Neural crest cell (in vitro differentiated cells): ENCODE data around the gene PCBP3. TPM values are rescaled to one million over a fixed set of nuclear protein-coding genes. Genes with fewer than 3 reads are reported as not detected.

Source experiments
- DNase-seq: peaks from one replicate; pipeline ENCODE4 v3.0.0; 2021; ENCODE audit warnings: low read depth, mixed read lengths, low spot score
- H3K27ac Mint-ChIP-seq: one replicate; pipeline ENCODE4 v1.8.0; 2021; ENCODE audit warnings: mild to moderate bottlenecking, mixed read lengths; ENCODE audit not compliant: unreplicated experiment
- H3K27me3 Mint-ChIP-seq: 2 replicates; pipeline ENCODE4 v1.8.0; 2021; ENCODE audit warnings: low read depth, mild to moderate bottlenecking, mixed read lengths
- H3K36me3 Mint-ChIP-seq: 2 replicates; pipeline ENCODE4 v1.8.0; 2021; ENCODE audit warnings: low read depth, mild to moderate bottlenecking, mixed read lengths
- H3K4me1 Mint-ChIP-seq: 2 replicates; pipeline ENCODE4 v1.8.0; 2021; ENCODE audit warnings: mixed read lengths
- H3K4me3 Mint-ChIP-seq: one replicate; pipeline ENCODE4 v1.8.0; 2021; ENCODE audit warnings: mild to moderate bottlenecking, mixed read lengths
- H3K9me3 Mint-ChIP-seq: 2 replicates; pipeline ENCODE4 v1.8.0; 2021; ENCODE audit warnings: mixed read lengths
- total RNA-seq: library from RNA; stranded (reverse); gene quantifications from 2 replicates; pipeline ENCODE4 v1.2.1, GENCODE V29; 2021
- TF ChIP-seq, protein P1 (sequence below): fragments of 200-600 bp; sonication (generic); conservative IDR thresholded peaks from 2 replicates; pipeline ENCODE4 v1.5.0; 2021; ENCODE audit warnings: antibody characterized with exemption, mild to moderate bottlenecking

The PCBP3 gene
- total RNA-seq, 1 donor from 2014 or later: 5.1 TPM

DNA sequence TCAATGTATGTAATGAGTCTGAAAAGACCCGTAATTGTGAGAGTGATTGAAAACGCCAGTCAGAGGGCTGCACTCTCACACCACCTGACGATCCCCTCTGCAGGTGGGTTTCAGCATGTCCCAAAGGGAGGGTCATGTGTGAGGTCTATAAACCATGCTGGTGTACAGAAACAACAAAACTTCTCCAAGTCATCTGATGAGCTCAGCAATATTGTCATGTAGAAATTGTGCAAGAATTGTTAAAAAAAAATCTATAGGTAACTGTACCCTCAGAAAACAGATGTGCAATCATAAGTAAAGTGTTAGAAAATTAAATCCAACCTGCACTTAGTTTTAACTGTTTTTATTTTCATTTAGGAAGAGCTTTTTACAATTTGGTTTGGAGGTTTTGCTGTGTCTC lies 152.5 kb downstream of the PCBP3 start:
- H3K27ac Mint-ChIP-seq: no peak overlapping the region
- H3K9me3 Mint-ChIP-seq: no peaks in the 10 kb centered on the region
- H3K4me3 Mint-ChIP-seq: no peak overlapping the region
- H3K36me3 Mint-ChIP-seq: no peaks in the 10 kb centered on the region
- H3K27me3 Mint-ChIP-seq: no peaks in the 10 kb centered on the region
- no peak for DNase-seq
- TF ChIP-seq, protein P1, sequence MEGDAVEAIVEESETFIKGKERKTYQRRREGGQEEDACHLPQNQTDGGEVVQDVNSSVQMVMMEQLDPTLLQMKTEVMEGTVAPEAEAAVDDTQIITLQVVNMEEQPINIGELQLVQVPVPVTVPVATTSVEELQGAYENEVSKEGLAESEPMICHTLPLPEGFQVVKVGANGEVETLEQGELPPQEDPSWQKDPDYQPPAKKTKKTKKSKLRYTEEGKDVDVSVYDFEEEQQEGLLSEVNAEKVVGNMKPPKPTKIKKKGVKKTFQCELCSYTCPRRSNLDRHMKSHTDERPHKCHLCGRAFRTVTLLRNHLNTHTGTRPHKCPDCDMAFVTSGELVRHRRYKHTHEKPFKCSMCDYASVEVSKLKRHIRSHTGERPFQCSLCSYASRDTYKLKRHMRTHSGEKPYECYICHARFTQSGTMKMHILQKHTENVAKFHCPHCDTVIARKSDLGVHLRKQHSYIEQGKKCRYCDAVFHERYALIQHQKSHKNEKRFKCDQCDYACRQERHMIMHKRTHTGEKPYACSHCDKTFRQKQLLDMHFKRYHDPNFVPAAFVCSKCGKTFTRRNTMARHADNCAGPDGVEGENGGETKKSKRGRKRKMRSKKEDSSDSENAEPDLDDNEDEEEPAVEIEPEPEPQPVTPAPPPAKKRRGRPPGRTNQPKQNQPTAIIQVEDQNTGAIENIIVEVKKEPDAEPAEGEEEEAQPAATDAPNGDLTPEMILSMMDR: no peak
- peaks cover 4% of the 10 kb centered on the region for H3K4me1 Mint-ChIP-seq

DNA sequence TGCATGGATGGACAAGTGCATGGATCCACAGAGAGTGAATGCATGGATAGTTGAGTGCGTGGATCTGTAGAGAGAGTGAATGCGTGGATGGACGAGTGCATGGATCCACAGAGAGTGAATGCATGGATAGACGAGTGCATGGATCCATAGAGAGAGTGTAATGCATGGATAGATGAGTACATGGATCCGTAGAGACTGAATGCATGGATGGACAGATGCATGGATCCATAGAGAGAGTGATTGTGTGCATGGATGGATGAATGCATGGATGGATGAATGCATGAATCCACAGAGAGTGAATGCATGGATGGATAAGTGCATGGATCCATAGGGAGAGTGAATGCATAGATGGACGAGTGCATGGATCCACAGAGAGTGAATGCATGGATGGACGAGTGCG lies 153.8 kb downstream of the PCBP3 start:
- TF ChIP-seq, protein P1: no peak
- H3K27me3 Mint-ChIP-seq: no peaks in the 10 kb centered on the region
- no peaks in the 10 kb centered on the region for H3K9me3 Mint-ChIP-seq

DNA sequence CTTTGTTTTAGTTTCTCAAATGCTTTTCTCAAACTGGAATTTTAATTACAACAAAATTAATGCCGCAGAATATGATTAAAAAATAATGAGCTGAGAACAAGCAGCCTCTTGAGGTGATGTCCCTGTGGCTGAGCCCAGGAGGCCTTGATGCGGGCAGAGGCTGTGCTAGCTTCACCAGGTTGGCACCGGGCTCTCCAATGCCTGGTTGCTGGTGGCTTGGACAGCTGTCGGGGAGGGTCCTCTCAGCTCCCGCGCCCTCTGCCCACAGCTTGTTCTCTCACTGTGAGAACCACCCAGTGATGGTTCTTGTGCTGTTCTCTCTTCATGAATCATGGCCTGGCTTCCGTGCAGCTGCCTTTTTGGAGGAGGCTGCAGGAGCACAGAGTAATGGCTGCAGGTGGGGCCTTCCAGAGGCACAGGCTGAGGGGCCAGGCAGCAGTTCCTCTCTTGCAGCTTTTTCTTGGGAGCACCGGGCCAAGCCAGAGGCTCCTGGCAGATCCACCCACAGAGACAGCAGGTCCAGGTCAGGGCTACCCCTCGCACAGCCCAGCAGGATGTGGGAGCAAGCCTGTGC lies 156.3 kb downstream of the PCBP3 start:
- peaks cover 8% of the 10 kb centered on the region for H3K4me1 Mint-ChIP-seq
- H3K9me3 Mint-ChIP-seq: no peaks in the 10 kb centered on the region
- H3K4me3 Mint-ChIP-seq: no peak overlapping the region
- DNase-seq: no peak
- TF ChIP-seq, protein P1: no peak
- H3K36me3 Mint-ChIP-seq: no peaks in the 10 kb centered on the region
- no peak overlapping the region for H3K27ac Mint-ChIP-seq
- H3K27me3 Mint-ChIP-seq: no peaks in the 10 kb centered on the region

More for the DNA sequence above, 153.8 kb downstream of the PCBP3 start:
- H3K4me3 Mint-ChIP-seq: no peak overlapping the region
- H3K27ac Mint-ChIP-seq: no peak overlapping the region
- no peak for DNase-seq
- no peaks in the 10 kb centered on the region for H3K36me3 Mint-ChIP-seq
- no peaks in the 10 kb centered on the region for H3K4me1 Mint-ChIP-seq

DNA sequence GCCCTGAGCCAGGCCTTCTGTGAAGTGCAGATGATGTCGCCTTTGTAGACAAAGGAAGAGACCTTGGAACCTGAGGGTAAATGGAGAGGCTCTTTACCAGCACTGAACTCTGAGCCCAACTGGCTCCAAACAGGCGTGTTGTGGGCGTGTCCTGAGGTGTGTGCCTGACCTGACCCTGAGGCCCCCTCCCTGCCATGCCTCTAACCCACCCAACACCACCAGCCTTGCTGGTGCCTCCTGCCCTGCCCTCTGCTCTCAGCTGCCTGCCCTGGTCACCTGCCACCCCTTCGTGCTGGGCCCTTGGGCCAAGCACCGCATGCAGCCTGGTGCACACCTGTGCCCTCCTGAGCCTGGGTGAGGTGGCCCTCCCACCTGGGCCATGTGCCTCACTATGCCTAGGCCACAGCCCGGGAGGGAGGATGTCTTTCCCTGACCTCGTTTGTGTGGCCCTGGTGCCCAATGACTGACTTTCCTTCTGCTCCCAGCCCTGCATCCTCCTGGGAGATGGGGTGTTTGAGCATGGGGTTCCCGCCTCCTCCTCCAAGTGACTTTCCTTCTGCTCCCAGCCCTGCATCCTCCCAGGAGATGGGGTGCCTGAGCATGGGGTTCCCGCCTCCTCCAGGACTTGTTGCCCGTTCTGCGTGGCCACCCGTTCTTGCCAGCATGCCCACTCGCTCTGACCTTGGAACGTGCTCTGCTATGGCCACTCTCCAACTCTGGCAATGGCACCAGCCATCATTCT lies 157.0 kb downstream of the PCBP3 start:
- H3K27ac Mint-ChIP-seq: no peak overlapping the region
- no peaks in the 10 kb centered on the region for H3K9me3 Mint-ChIP-seq
- no peak for DNase-seq
- TF ChIP-seq, protein P1: no peak
- H3K4me1 Mint-ChIP-seq: peaks cover 8% of the 10 kb centered on the region
- H3K27me3 Mint-ChIP-seq: no peaks in the 10 kb centered on the region
- H3K4me3 Mint-ChIP-seq: no peak overlapping the region
- H3K36me3 Mint-ChIP-seq: no peaks in the 10 kb centered on the region

GRCh38 chr21:45801129-45801964 lies 157.8 kb downstream of the PCBP3 start:
- Mint-ChIP-seq H3K4me1 (peaks cover 8% of the 10 kb centered on the region), H3K27ac (no peak overlapping the region), H3K9me3 (no peaks in the 10 kb centered on the region), H3K36me3 (no peaks in the 10 kb centered on the region), H3K4me3 (no peak overlapping the region), H3K27me3 (no peaks in the 10 kb centered on the region)
- TF ChIP-seq, protein P1: no peak
- no peak for DNase-seq
